HCT116 (cell line): ENCODE results near the gene MAPK14. TPM values are rescaled to one million over a fixed set of nuclear protein-coding genes. Genes with fewer than 3 reads are reported as not detected.
A peak's percentile ranks its signal among the peaks of the same experiment; 100 is the strongest.

ENCODE experiments used
- ATAC-seq: fragments of 200-7000 bp; cut with Tn5 transposase; 2 replicates; pipeline ENCODE4 v1.9.1; 2020; ENCODE audit warnings: mild to moderate bottlenecking, moderate library complexity
- BruUV-seq: library from RNA; stranded (reverse); fragments of 400-500 nt; replicated peaks from 2 replicates; lab custom pipeline; 2021; lab: Mats Ljungman, UMichigan
- CTCF ChIA-PET: fragments of 300-600 bp; sonication (Branson Sonifier 250); formaldehyde crosslinking; loops from one replicate; lab custom pipeline; 2021; ENCODE audit warnings: antibody characterized with exemption; lab: Charles Lee
- POLR2A ChIA-PET: fragments of 300-600, 350-600 bp; sonication (Branson Sonifier 250); formaldehyde crosslinking; loops from one replicate; lab custom pipeline; 2021; ENCODE audit warnings: antibody characterized with exemption; lab: Charles Lee
- RAD21 ChIA-PET, 2 experiments: fragments of 300-600 bp; sonication (Branson Sonifier 250); formaldehyde crosslinking; loops; one replicate each; lab custom pipeline; 2023; ENCODE audit warnings: low total read pairs in 2 of 2; ENCODE audit not compliant: uncharacterized antibody in 2 of 2, unreplicated experiment in 2 of 2, low non-redundant PET in 1 of 2; lab: Charles Lee
- DNase-seq: peaks from one replicate; pipeline ENCODE4 v3.0.0-alpha.2; 2010; ENCODE audit warnings: low read depth, low spot score
- H2AFZ ChIP-seq: fragments of 200-600 bp; shearing (Covaris generic), sonication (generic); 2 replicates; pipeline ENCODE4 v1.6.1; 2017; ENCODE audit warnings: low read depth, mixed run types, mixed read lengths, antibody characterized with exemption, low read length; ENCODE audit not compliant: poor library complexity, severe bottlenecking
- H3K27ac ChIP-seq: 2 replicates; pipeline ENCODE4 v1.5.1; 2012; ENCODE audit warnings: low read depth, low read length
- H3K27me3 ChIP-seq: fragments of 200-600 bp; sonication (generic); 2 replicates; pipeline ENCODE4 v1.6.1; 2016; ENCODE audit warnings: mixed run types, low read length, mixed read lengths; ENCODE audit not compliant: insufficient read depth
- H3K36me3 ChIP-seq, 2 experiments: fragments of 200-500 bp in 1 of 2; fragments of 200-600 bp in 1 of 2; sonication (Bioruptor generic) in 1 of 2; sonication (generic) in 1 of 2; 2 replicates each; pipeline versions ENCODE4 v1.5.1 to v1.6.1; 2014 to 2016; ENCODE audit warnings: low read length in 2 of 2, inconsistent platforms in 1 of 2, mixed read lengths in 1 of 2, mixed run types in 1 of 2; ENCODE audit not compliant: insufficient read depth in 2 of 2, control insufficient read depth in 1 of 2
- H3K4me1 ChIP-seq, 2 experiments: fragments of 200-600 bp in 1 of 2; sonication (generic) in 1 of 2; 2 replicates each; pipeline versions ENCODE4 v1.5.1 to v1.6.1; 2012 to 2017; ENCODE audit warnings: low read length in 2 of 2, inconsistent platforms in 1 of 2, mild to moderate bottlenecking in 1 of 2, mixed read lengths in 1 of 2, mixed run types in 1 of 2, moderate library complexity in 1 of 2; ENCODE audit not compliant: insufficient read depth in 2 of 2, control insufficient read depth in 1 of 2
- H3K4me2 ChIP-seq: fragments of 200-600 bp; sonication (generic); 2 replicates; pipeline ENCODE4 v1.6.1; 2017; ENCODE audit warnings: mixed run types, low read length, mixed read lengths
- H3K4me3 ChIP-seq, 2 experiments: fragments of 200-600 bp in 1 of 2; sonication (generic) in 1 of 2; replicated peaks in 1 of 2; 2 replicates each; pipeline ENCODE4 v1.5.1; 2011 to 2016; ENCODE audit warnings: low read length in 2 of 2, control low read depth in 1 of 2, low read depth in 1 of 2, mild to moderate bottlenecking in 1 of 2, mixed read lengths in 1 of 2, mixed run types in 1 of 2
- H3K79me2 ChIP-seq: fragments of 200-600 bp; sonication (generic); 2 replicates; pipeline ENCODE4 v1.6.1; 2017; ENCODE audit warnings: mild to moderate bottlenecking, mixed run types, low read length, moderate library complexity, mixed read lengths; ENCODE audit not compliant: insufficient read depth
- H3K9ac ChIP-seq: fragments of 200-600 bp; sonication (generic); 2 replicates; pipeline ENCODE4 v1.6.1; 2016; ENCODE audit warnings: low read length, mixed read lengths
- H3K9me2 ChIP-seq: fragments of 200-600 bp; sonication (generic), shearing (Covaris generic); 2 replicates; pipeline ENCODE4 v1.6.1; 2017; ENCODE audit warnings: mixed run types, mild to moderate bottlenecking, moderate library complexity; ENCODE audit not compliant: insufficient read depth
- H3K9me3 ChIP-seq, 2 experiments: fragments of 200-500 bp in 1 of 2; fragments of 200-600 bp in 1 of 2; sonication (Bioruptor generic) in 1 of 2; sonication (generic) in 1 of 2; 2 replicates each; pipeline ENCODE4 v1.6.1; 2014 to 2017; ENCODE audit warnings: low read length in 2 of 2, mixed read lengths in 2 of 2, inconsistent platforms in 1 of 2, low read depth in 1 of 2, mild to moderate bottlenecking in 1 of 2, mixed run types in 1 of 2, moderate library complexity in 1 of 2; ENCODE audit not compliant: control insufficient read depth in 1 of 2, insufficient read depth in 1 of 2
- H4K20me1 ChIP-seq: fragments of 200-600 bp; sonication (generic), shearing (Covaris generic); 2 replicates; pipeline ENCODE4 v1.6.1; 2017; ENCODE audit warnings: mixed run types, mild to moderate bottlenecking, moderate library complexity; ENCODE audit not compliant: insufficient read depth
- ATF3 ChIP-seq: IDR thresholded peaks from 2 replicates; pipeline ENCODE4 v1.6.1; 2012
- CBX3 ChIP-seq: IDR thresholded peaks from 2 replicates; pipeline ENCODE4 v1.6.1; 2012; ENCODE audit warnings: low read depth
- CTCF ChIP-seq, 3 experiments: fragments of 200-600 bp in 1 of 3; sonication (generic) in 1 of 3; IDR thresholded peaks in 2 of 3; conservative IDR thresholded peaks in 1 of 3; 2 replicates each; pipeline ENCODE4 v1.5.1; 2012 to 2017; ENCODE audit warnings: low read depth in 2 of 3, low read length in 2 of 3, antibody characterized with exemption in 1 of 3, borderline replicate concordance in 1 of 3, control low read depth in 1 of 3, mild to moderate bottlenecking in 1 of 3, mixed read lengths in 1 of 3, mixed run types in 1 of 3, moderate library complexity in 1 of 3; ENCODE audit not compliant: insufficient read depth in 1 of 3
- EGR1 ChIP-seq: IDR thresholded peaks from 2 replicates; pipeline ENCODE4 v1.6.1; 2012; ENCODE audit warnings: low read depth
- ELF1 ChIP-seq: IDR thresholded peaks from 2 replicates; pipeline ENCODE4 v1.6.1; 2012; ENCODE audit warnings: low read depth, borderline replicate concordance
- POLR2AphosphoS5 ChIP-seq: IDR thresholded peaks from 2 replicates; pipeline ENCODE4 v1.6.1; 2011; ENCODE audit warnings: mild to moderate bottlenecking, low read depth, low read length, moderate library complexity
- TCF7L2 ChIP-seq: IDR thresholded peaks from 2 replicates; pipeline ENCODE4 v1.7.0; 2011; ENCODE audit warnings: borderline replicate concordance, inconsistent platforms; ENCODE audit not compliant: insufficient read depth, insufficient read length; ENCODE audit errors: extremely low read depth
- ZFX ChIP-seq: fragments of 450-650 bp; IDR thresholded peaks from 2 replicates; pipeline ENCODE4 v1.6.1; 2017
- intact Hi-C: fragments of 100-400 bp; cut with micrococcal nuclease; formaldehyde crosslinking; loops from 2 replicates; pipeline ENCODE4 v1.10.0; 2022
- total RNA-seq: library from RNA; stranded (reverse); gene quantifications from one replicate; pipeline ENCODE4 v1.2.1, GENCODE V29; 2021; ENCODE audit not compliant: unreplicated experiment

The MAPK14 gene
- total RNA-seq, 1 experiment from 2014 or later, result 34.2 TPM

GRCh38 chr6:36073587-36073986 lies 46.0 kb downstream of the MAPK14 start:
- intact Hi-C loops, result no loop called here
- TF ChIP-seq ELF1 (no peak), CBX3 (no peak), CTCF (IDR thresholded peaks at IDR 0.05 in 2 of 3, conservative IDR thresholded peaks at IDR 0.05 in 1 of 3; ENCODE audit: borderline replicate concordance in 1 of 3, insufficient read depth in 1 of 3, low read depth in 2 of 3, low read length in 2 of 3) (peak in 2 of 3 experiments; percentile 25 to 32; a peak in 1 of 6 replicates), POLR2AphosphoS5 (no peak), ZFX (no peak), ATF3 (no peak), EGR1 (no peak), TCF7L2 (no peak)
- H3K79me2 ChIP-seq, result peaks cover 26% of the 10 kb centered on the region
- no peak overlapping the region for H3K4me3 ChIP-seq
- CTCF ChIA-PET, result interaction anchor here (0.9 to 1.3 kb wide), 4 partner anchors 20 to 46 kb away, joined by 3 to 4 read pairs (median 3); partner anchors contain the start of gene MAPK14
- H3K27ac ChIP-seq, result no peak overlapping the region
- RAD21 ChIA-PET, result no interaction called here
- H3K27me3 ChIP-seq, result no peaks in the 10 kb centered on the region
- H2AFZ ChIP-seq, result no peak overlapping the region
- no peaks in the 10 kb centered on the region for H3K36me3 ChIP-seq
- no TSS peak for BruUV-seq
- H3K9me3 ChIP-seq, result no peaks in the 10 kb centered on the region
- H3K4me1 ChIP-seq, result no peaks in the 10 kb centered on the region
- no peaks in the 10 kb centered on the region for H4K20me1 ChIP-seq
- POLR2A ChIA-PET, result no interaction called here
- DNase-seq (no peak), ATAC-seq (no peak)
- no peaks in the 10 kb centered on the region for H3K9me2 ChIP-seq
- H3K4me2 ChIP-seq, result no peak overlapping the region
- no peak overlapping the region for H3K9ac ChIP-seq
